Suppressor macrophage treated with lipopolysaccharide for 4 hours (primary cell): ENCODE results near the gene ROBO1.

Experiments used
- DNase-seq: peaks from one replicate; pipeline ENCODE4 v3.0.0-alpha.2; 2020

The ROBO1 gene

GRCh38 chr3:79148786-79149185, 619.0 kb downstream of the ROBO1 start:
- no peak for DNase-seq

GRCh38 chr3:79146024-79146423, 621.8 kb downstream of the ROBO1 start:
- no peak for DNase-seq

GRCh38 chr3:79140708-79141107, 627.1 kb downstream of the ROBO1 start:
- no peak for DNase-seq

GRCh38 chr3:79139395-79140068, 628.3 kb downstream of the ROBO1 start:
- no peak for DNase-seq

DNA sequence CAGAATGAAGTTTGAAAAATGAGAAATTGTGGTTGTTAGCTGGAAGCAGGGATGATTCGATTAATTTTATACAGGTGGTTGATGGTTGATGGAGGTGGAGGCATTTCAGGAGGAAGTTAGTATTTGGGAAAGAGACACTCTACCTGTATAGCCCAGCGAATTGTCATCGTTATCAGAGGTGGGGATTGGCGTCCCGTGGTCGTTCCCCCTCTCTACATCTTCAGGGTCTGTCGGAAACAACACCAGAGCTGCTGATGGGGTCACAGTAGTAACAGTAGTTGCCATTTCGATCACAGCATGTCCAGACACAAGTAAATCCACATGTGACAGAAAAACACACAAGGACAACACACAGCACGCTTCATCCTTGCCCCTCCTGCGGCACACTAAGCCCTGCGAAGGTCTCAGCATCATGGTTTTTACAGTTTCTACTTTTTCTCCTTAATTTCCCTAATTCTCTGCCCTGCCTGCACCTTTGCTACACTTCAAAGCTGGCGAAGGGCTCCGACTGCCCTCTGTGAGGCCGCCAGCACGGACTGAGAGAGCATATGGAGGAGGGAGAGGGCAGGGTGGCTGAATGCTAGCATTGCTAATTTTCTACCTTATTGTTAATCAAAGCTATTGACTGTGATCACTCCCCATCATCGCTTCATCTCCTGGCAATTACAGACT, 642.3 kb downstream of the ROBO1 start:
- DNase-seq, result no peak

- no peak for DNase-seq
Observed at GRCh38 chr3:79115458-79115857, 652.3 kb downstream of the ROBO1 start.

DNA sequence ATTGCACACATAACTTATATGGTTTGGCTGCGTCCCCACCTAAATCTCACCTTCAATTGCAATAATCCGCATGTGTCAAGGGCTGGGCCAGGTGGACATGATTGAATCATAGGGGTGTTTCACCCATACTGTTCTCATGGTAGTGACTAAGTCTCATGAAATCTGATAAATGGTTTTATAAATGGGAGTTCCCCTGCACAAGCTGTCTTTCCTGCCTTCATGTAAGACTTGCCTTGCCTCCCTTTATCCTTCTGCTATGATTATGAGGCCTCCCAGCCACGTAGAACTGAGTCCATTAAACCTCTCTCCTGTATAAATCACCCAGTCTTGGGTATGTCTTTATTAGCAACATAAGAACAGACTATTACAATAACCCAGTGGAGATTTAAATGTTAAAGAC, 653.9 kb downstream of the ROBO1 start:
- DNase-seq, result no peak

GRCh38 chr3:79111375-79112052, 656.3 kb downstream of the ROBO1 start:
- no peak for DNase-seq

DNA sequence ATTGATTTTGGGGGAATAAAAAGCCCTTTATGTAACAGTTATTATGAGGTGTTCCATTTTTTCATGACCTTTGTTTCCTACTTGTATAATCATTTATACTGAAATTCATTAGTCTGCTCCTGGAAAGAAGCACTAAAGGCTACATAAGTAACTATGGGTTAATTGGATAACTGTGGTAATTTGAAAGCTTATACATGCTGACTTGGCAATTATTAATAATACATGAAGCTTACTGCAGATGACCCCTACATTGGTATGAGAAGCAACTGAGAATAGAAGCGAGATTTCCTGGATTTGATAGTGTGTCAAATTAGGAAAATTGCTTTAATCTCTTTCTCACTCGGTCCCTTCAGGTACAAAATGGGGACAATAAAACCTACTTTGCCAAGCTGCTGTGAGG, 658.0 kb downstream of the ROBO1 start:
- DNase-seq, result no peak

DNA sequence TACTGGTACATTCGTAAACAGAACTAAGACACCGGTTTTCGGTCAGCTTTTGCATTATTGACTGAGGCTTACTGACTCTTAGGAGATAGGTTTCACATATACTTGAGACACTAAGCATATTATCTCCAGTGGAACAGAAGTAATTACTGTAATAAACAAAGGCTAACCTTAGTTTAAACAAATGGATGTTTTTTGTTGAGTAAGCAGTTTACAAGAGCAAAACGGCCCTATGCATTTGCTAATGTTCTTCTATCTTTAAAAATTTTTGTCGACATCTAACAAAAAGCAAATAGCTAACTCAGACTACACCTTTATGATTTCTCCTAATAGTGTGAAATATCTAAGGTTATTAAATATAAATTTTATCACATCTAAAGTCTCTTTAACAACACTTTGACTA, 664.5 kb downstream of the ROBO1 start:
- DNase-seq, result no peak

DNA sequence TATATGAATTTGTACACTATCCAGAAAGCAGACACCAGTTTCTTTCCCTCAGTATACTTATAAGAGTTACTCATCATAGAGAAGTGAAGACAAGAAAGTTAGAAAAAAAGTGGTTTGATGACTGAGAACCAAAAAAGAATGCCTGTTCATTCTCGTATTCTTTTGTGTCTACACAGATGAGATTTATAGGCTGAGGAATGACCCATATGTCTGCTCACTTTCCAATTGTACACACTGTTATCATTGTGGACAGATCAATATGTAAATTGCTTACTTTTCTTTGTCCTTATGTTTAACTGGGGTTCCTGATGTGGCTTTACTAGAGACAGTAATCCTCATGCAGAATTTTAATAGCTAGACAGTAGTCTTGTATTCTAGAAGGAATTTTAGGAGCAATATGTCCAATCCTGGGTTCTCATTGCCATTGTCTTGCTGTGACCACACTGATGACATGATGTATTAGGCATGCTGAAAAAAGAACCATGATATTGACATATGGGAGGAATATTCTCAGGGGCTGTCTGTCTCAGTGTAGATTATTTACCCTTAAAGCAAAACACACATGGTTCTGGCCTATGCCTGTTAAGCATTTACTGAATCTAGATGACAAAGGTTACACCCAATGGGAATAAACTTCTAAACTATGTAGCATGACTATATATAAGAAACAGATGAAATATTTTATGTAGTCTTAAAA, 669.7 kb downstream of the ROBO1 start:
- no peak for DNase-seq

DNA sequence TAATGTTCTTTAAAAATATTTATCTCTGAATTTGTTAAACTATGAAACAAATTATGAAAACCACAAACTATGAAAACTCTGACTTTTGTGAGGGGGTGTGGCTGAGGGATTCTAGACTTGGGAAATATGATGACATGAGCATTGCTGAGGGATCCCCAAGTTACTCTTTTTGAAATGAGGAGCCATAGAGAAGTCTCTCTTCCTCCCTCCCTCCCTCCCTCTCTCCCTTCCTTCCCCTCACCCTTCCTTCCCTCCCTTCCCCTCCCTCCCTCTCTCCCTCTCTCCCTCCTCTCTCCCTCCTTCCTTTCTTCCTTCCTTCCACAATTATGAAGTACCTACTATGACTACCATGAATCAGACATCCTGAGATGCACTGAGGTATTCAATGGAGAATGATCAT, 673.1 kb downstream of the ROBO1 start:
- DNase-seq, result no peak

- peak; percentile 47 for DNase-seq
Observed at GRCh38 chr3:79086514-79086913, 681.3 kb downstream of the ROBO1 start.

DNA sequence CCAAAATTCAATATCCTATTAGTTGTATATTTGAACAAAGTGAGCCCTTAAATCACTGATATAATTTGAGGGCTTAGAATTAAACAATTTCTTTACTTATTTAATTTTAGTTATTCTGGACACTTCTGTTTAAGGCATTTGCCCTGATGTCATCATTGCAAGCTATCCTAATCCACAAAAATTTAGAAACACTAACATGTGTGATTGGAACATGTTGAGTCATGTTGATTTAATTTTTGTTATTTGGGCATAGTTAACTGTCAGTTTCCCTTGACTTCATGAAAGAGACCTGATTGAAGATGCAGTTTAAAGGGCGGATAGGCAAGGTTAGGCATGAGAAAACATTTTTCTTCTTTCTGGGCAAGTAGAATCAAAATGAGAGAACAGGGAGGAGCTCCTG, 682.6 kb downstream of the ROBO1 start:
- no peak for DNase-seq

DNA sequence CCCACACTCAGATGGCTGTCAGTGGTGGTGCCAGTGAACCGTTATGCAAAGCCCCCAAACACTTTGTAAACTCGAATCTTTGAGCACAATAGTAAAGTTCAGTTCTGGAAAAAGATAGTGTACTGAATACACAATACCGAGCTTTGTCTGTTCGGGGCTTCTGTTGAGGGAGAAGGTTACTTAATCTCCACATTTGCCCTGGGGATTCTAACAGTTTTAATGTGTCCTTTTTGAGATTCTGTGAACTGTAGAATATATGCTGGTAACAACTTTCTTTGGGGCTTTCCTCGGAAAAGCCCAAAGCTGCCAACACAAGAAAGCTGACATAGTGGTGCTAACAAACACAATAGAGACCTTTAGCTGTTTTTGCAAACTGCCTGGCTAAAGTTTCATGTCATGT, 686.5 kb downstream of the ROBO1 start:
- no peak for DNase-seq

DNA sequence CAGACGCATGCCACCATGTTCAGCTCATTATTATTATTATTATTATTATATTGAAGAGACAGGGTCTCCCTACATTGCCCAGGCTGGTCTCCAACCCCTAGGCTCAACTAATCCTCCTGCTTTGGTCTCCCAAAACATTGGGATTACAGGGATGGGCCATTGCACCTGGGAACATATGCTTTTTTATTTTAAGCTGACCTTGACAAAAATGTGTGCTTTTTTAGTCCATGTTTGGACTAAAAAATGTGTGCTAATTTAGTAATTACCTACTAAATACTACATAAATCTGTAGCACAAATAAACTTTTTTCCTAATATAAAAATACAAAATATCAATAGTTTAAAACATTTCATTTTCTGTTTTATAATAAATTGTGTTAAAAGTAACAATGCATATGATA, 693.2 kb downstream of the ROBO1 start:
- DNase-seq, result no peak

DNA sequence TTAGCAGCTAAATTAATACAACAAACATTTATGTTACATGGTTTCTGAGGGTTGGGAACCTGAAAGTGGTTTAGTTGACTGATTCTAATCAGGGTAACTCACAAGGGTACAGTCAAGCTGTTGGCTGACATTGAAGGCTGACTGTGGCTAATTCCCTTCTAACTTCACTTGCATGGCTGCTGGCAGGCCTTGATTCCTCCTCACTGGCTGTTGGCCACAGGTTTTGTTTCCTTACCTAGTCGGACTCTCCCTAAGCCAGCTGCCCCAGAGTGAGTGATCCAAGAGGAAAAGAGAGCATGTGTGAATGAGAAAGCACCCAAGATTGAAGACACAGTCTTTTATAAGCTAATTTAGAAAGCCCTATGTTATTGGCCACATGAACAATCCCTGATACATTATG, 700.1 kb downstream of the ROBO1 start:
- DNase-seq, result no peak

GRCh38 chr3:79066481-79066880, 701.3 kb downstream of the ROBO1 start:
- no peak for DNase-seq

- no peak for DNase-seq
Observed at GRCh38 chr3:79063624-79064023, 704.2 kb downstream of the ROBO1 start.

GRCh38 chr3:79057756-79058155, 710.0 kb downstream of the ROBO1 start:
- DNase-seq, result no peak

DNA sequence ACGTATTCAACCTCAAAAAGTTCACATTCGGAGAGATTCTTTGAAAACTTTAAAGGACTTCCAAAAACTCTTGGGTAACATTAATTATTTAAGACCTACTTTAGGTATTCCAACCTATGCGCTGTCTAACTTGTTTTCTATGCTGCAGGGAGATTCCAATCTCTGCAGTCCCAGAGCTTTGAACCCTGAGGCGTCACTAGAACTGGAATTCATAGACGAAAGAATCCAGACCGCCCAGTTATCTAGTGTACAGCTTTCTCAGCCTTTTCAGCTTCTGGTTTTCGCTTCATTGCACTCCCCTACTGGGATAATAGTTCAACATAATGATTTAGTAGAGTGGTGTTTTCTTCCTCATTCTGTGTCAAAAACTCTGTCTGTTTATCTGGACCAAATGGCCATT, 711.3 kb downstream of the ROBO1 start:
- DNase-seq, result no peak

DNA sequence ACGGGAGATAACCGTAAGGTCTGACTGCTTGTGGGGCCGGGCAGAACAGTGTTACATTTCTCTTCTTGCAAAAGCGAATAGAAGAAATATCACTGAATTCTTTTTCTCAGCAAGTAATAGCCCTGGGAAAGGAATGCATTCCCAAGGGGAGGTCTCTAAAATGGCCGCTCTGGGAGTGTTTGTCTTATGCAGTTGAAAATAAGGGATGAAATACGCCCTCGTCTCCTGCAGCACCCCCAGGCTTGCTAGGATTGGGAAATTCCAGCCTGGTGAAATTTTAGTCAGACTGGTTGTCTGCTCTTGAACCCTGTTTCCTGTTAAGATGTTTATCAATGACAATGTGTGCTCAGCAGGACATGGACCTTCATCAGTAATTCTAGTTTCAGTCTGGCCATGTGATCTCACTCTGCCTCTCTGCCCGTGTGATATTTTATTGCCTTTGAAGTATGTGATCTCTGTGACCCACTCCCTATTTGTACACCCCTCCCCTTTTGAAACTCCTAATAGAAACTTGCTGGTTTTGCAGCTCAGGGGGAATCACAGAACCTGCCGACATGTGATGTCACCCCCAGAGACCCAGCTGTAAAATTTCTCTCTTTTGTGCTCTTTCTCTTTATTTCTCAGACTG, 715.6 kb downstream of the ROBO1 start:
- no peak for DNase-seq

DNA sequence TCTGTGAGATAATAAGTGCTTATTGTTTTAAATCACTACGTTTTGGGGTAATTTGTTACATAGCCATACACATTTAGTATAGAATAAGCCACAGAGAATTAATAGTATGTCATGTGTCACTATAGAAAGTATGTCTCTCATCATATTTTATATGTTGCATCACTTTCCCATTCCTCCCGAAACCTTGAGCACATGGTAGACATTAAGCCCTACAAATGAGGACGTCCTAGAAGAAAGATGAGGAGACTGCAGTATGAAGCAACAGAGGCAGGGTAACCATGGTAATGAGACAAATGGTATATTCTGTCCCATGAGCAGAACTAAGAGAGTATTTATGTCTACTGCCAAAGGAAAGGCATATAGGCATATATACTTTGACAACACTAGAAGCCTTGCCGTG, 720.2 kb downstream of the ROBO1 start:
- DNase-seq, result no peak
